Measurements from ENCODE around the gene KCP. TPM values are rescaled to one million over a fixed set of nuclear protein-coding genes. Genes with fewer than 3 reads are reported as not detected.

KCP gene
- total RNA-seq, 1 donor from 2014 or later, result 0.15 TPM

DNA sequence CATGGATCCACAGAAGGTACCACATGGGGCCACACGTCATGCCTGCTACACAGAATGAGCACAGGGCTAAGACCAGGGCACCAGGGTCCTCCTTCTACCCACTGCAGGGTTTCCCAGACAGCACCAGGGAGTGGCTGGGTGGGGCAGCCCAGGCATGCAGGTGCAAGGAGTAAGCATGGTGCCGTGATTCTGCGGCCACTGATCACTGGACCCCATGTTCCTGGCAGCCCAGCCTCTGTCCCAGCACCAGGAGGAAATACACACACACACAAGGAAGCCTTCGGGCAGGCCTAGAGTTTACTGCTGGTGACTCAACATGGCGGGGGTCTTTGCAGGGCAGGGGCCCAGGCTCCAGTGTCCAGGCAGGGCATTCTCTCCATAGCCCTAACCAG lies 33.9 kb downstream of the KCP start:
- ATAC-seq (no peak), DNase-seq (ENCODE audit: low spot score) (no peak)

DNA sequence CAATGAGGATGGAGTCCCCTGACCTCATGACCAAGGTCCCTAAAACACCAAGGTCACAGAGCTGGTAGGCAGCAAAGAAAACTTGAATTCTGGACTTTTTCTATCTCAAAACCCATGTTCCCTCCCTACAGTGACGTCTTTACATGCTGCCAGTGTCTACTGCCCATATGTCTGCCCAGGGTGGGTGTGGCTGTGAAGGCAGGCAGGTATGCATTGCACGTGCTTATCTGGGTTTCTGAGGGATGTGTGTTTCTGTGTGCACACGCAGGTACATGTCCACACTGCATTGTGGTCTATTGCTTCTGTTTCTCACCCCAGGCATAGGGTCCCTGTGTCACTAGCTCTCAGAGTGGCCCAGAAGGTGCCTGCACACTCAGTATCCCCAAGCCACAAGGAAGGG lies 34.4 kb downstream of the KCP start:
- ATAC-seq (no peak), DNase-seq (ENCODE audit: low spot score) (no peak)

DNA sequence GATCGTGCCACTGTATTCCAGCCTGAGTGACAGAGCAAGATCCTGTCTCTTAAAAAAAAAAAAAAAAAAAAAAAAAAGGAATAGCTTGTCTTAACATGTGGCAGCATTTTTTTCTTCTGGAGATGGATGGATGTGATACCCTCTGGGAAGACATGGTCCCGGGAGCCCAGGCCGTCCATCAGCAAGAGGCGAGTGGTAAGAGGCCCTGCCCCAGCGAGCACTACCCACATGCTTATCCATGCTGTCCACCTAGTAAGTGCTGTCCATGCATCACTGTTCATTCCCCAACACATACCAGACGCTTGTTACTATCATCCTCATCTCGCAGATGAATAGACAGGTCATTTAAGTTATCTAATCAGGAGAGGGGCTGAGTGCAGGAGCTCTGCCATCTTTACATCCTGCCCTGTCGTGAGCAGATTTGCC lies 35.0 kb downstream of the KCP start:
- no peak for ATAC-seq

DNA sequence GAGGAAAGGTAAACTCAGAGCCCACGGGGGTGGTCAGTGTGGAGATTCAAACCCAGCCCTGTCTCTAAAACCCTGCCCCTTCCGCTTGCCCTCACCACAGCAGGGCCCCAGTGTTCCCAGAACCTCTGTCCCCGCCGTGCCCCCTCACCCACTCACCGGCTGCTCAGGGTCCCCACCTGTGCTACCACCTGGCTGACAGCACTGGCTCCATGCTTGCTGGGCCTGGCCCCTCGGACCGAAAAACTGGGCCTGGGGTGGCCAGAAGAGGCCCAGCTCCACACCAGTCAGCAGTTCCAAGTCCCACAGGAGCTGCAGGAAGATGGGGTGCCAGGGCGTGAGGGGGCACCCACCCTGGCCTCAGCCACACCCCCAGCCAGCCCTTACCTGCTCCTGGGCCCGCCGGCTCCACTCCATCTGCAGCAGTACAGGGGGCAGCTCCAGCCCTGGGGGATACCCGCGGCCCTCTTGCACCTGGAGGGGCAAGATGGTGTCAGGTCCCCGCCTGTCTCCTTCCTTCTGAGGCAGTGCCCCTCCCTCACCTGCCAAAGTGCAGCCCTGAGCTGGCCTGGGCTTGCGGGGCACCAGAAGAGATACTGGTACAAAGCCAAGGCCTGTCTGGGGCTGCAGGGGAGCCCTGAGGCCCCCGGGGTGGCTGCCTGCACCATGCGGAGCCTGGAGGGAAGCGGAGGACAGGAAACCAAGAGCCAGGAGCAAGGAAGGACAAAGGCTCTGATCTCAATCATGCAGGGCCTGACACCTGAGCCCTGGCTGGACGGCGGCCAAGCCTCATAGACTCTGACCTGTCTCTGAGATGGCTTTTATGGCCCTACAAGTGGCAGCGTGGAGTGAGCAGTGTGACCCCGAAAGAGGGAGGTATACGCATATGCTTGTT lies 36.1 kb downstream of the KCP start:
- DNase-seq (ENCODE audit: low spot score), result no peak
- ATAC-seq, result peak; percentile 73

More for the DNA sequence above, 35.0 kb downstream of the KCP start:
- DNase-seq (ENCODE audit: low spot score), result no peak

DNA sequence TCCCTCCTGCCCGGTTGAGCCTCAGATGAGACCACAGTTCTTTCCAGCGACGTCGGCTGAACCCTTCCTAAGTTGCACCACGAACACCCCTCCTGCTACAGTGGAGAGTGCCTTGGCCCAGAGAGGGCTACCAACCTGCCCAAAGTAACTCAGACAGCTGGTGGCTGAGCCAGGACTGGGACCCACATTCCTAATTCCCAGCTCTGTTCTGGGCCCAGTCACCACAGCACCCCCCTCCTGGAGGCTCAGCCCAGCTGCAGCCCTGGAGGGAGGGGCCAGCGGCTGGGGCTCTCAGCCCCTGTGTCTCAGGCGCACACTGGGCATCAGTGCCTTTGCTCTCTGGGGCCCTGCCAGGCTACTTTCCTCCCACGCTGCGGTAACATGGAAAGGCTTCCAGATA lies 37.3 kb downstream of the KCP start:
- ATAC-seq, result no peak
- no peak for DNase-seq (ENCODE audit: low spot score)

DNA sequence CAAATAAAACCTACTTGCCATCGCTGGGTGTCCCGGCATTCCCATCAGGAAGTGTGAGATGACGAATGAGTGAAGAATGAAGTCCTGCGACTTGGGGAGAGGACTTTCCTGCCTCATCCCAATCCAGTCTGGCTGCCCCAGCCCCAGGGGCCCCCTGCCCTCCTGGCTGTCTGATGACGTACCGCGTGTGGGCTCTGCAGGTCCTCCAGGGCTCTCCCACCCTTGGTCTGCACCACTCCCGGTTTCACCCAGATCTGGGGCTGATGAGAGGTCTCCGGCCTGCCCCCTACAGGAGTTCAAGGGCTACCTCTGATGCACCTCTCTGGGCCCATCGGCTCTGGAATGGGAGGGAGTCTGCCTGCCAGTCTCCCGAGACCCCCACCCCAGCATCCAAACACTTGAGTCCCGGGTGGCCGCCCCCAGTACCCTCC lies 38.1 kb downstream of the KCP start:
- no peak for DNase-seq (ENCODE audit: low spot score)
- no peak for ATAC-seq

DNA sequence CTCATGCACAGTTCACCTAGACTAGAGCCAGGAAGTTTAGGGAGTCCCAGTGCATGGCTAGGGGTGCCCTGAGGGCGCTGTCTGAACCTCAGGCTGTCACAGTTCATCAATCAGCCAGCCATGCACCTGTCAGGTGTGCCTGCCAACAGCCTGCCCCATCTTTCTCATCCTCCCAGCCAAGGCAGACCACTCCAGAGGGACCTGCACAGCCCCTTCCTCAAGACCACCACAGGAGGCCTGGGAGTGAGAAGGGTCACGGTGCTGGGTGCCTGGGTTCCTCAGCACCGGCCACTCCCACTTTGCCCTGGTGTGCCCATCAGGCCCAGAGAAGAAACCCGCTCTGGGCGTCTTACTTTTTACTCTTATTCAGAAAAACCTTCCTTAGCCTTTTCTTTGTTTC lies 39.5 kb downstream of the KCP start:
- ATAC-seq (no peak), DNase-seq (ENCODE audit: low spot score) (no peak)

DNA sequence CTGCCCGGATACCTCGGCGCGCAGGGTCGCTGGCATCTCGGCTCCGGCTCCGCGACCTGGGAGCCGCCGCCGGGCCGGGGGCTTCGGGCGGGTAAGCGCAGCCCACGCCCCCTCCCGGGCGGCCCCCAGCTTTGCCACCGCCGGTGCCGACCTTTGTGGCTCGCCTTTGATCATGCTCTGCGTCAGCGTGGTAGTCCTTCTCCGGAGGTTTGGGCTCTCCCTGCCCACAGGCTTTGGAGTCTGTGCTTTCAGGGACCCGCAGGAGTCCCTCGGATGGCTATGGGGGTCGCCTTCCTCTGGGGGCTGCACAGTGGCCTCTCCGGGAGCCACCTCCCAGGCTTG lies 40.6 kb downstream of the KCP start:
- ATAC-seq (no peak), DNase-seq (ENCODE audit: low spot score) (no peak)

DNA sequence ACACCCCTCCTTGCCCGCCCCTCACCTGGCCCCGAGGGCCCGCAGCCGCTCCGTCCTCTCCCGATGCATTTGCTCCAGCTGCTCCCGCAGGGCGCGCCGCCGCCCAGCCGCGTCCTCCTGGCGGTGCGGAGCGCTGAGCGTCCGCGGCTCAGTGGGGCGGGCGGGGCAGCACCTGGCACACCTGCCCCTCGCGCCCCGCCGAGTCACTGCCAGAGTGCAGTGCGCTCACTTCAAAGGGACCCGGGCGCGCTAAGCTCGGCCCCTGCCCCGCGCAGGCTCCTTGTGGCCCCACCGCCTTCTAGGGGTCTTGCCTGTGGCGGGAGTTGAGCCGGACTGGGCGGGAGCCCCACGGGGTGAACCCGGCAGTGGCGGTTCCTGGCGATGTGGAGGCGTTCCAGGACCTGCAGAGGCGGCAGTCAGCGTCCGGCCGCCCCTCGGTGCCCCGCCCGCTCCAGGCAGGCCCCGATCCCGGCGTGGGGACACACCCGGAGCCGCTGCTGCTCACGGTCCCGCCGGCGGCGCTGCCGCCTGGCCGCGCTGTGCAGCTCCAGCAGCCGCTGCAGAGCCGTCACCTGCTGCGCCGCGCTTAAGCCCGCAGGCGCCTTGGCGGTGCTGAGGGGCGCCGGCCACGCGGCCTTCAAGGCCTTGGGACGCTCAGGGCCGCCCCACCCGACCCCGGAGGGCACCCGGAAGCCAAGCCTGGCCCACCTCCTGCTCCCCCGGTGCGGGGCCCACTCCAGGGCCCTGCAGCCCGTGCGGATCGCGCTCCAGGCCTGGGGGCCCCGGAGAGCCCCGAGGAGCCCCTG lies 41.2 kb downstream of the KCP start:
- no peak for DNase-seq (ENCODE audit: low spot score)

DNA sequence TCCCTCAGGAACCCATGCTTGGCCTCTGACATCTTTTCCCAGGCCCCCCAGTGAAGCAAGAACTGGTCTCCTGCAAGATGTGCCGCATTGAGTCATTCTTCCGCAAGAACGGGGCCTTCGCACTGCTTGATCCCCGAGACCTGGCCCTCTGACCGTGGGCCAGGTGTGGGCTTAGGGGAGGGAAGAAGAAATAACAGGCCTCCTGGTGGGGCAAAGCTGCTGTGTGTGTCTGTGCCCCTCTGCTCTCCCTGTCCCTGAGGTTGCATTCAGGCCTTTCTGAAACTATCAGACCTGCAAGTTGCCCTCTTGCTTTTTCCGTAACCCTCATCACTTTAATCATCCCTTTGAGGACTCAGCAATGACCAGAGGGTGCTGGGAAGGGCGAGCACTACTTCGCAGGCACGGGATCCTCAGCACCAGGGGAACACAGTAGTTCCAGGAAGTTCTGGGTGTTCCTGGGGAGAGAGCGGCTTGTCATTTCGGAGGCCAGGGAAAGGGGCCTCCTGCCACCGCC lies 41.8 kb downstream of the KCP start:
- ATAC-seq (peak; percentile 30), DNase-seq (ENCODE audit: low spot score) (no peak)

More for the DNA sequence above, 41.2 kb downstream of the KCP start:
- peak; percentile 86 for ATAC-seq

DNA sequence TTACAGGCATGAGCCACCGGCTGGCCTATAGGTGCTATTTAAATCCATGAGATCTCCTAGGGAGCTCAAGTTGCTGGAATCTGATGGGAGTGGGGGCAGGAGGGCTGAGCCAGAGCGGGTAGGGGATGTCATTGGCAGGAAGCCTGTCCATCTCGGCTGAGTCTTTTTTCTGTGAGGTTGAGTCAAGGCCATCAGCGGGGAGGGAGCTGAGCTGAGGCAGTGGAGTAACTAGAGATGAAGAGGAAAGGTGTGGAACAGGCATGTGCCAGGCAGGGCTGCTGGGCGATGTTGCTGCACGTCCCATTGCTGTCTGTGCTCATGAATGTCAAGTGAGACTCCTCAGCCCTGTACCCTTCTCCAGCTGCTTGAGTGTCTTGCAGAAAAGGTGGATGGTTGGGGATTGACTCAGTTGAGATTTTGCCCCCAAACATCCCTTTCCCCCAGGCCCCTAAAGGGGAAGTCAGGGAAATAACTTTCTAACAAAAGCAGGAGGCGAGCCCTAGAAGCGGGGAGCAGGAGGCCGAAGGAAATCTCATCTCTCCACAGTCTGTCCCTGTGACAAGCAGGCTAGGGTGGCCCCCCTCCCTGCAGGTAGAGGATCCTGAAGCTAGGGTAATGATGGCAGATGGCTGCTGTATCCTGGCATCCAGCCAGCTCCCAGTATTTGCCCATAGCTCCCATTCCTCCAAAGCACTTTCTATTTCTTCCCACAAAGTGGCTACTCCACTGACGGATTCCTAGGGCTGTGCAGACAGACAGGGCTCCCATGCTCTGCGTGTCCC lies 42.5 kb downstream of the KCP start:
- no peak for DNase-seq (ENCODE audit: low spot score)
- no peak for ATAC-seq

DNA sequence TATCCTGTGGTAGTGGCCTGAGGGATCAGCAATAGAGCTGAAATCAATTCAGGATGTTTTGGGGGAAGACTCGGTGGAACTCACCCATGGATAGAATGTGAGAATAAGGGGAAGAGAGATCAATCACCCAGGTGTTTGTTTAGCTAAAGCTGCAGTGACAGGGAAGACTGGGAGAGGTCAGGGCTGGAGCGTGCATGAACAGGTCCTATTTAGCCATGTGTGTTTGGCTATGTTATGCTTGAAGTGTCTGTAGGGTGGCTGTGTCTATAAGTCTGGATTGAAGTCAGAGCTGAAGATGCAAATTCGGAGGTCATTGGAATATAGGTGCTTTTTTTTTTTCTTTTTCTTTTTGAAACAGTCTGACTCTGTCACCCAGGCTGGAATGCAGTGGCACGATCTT lies 43.3 kb downstream of the KCP start:
- DNase-seq (ENCODE audit: low spot score) (no peak), ATAC-seq (no peak)

DNA sequence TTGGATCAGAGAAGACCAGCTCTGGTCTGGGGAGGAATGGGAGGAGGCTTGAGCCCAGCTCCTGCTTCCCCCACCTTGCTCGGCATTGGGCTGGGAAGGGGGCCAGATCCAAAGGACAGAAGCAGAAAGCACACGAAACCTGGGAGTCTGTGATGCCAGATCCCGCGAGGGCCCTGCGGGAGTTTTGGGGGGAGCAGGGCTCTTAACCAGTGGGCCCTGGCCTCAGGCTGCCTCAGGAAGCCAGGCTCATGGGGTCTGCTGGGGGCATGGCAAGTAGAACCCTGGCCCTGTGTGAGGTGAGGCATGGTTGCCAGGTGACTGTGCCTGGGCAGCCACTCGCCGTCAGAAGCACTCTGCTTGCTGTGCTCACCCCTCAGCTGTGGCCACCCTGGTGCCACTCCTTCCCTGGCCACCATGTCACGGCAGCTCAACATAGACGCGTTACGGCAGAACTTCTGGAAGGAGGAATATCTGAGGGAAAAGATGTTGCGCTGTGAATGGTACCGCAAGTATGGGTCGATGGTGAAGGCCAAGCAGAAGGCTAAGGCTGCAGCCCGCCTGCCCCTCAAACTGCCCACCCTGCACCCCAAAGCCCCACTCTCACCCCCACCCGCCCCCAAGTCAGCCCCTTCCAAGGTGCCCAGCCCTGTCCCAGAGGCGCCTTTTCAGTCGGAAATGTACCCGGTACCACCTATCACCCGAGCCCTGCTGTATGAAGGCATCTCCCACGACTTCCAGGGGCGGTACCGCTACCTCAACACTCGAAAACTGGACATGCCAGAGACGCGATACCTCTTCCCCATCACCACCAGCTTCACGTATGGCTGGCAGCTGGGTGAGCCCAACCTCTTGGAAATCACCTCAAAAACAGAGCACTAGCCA lies 44.3 kb downstream of the KCP start:
- ATAC-seq (no peak), DNase-seq (ENCODE audit: low spot score) (no peak)

DNA sequence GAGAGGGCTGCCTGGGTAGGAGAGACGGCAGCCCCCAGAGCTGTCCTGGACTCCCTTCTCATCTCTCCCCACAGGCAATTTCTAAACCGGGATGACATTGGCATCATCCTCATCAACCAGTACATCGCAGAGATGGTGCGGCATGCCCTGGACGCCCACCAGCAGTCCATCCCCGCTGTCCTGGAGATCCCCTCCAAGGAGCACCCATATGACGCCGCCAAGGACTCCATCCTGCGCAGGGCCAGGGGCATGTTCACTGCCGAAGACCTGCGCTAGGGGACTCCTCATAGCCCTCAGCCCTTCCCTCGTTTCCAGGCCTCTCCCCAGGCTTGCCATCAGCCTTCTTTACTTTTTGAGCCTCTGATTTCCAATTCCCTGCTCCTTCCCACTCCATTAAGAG lies 45.2 kb downstream of the KCP start:
- DNase-seq (ENCODE audit: low spot score), result no peak
- ATAC-seq, result no peak

DNA sequence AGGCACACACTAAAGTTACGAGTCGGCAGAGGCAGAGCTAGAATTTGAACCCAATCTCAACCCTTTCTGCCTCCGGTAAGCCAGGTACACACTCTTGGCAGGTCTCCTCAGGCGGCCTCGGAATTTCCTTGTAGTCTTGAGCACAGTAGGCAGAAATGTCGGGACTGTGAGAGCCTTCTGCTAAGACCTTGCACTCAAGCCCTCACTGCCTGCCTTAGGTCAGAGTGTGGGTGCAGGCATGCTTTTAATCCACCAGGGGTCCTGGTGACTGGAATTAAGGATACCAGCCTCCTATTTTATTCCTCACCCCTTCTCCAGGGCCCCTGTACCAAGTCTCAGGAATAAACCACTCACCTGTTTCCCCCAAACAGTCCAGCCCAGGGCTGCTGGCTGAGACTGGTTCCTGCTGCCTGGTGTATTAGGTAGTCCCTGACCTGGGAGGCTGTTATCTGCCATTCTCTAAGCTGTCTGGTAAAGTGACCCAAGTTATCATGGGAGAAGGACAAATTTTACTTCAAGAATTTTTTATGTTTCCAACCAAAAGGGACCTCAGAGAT lies 47.0 kb downstream of the KCP start:
- ATAC-seq, result peak; percentile 51
- no peak for DNase-seq (ENCODE audit: low spot score)

DNA sequence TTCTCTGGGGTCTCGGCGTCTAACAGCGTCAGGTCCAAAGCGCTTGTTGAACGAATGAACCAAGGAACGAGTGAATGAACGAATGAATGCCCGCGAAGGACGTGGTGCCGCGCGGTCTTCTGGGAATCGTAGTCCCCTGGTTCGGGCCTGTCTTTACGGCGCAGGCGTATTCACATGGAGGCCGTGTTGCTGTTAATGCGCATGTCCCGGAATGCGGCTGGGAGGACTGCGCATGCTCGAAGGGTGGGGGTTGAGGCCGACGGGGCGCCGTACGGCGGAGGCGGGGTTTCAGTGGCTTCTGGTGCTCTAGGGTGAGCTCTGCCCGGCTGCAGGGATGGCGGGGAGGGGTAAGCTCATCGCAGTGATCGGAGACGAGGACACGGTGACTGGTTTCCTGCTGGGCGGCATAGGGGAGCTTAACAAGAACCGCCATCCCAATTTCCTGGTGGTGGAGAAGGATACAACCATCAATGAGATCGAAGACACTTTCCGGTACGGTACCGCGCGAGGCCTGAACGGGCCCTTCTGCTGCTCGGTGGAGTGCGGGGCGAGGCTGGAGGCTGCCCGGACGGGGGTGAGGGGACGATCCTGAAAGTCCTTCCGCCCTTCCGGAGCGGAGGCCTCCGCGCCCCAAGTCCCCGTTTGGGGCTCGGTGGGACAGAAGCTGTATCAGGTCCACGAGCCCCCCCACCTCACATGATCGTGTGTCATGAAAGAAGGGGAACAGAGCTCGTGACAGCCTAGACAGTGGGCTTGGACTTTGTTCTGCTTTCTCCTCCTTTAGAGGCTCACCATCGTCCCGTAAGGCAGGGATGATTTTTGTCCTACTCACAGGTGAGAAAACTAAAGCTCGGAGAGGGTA lies 47.7 kb downstream of the KCP start, which contains the start of gene ATP6V1F:
Gene ATP6V1F, plus strand, starts transcription at position 286 of the 862 bp plus-strand sequence. Its CDS starts 49 bp downstream, at position 335.
- DNase-seq (ENCODE audit: low spot score) (peak; percentile 99), ATAC-seq (peak; percentile 93)

DNA sequence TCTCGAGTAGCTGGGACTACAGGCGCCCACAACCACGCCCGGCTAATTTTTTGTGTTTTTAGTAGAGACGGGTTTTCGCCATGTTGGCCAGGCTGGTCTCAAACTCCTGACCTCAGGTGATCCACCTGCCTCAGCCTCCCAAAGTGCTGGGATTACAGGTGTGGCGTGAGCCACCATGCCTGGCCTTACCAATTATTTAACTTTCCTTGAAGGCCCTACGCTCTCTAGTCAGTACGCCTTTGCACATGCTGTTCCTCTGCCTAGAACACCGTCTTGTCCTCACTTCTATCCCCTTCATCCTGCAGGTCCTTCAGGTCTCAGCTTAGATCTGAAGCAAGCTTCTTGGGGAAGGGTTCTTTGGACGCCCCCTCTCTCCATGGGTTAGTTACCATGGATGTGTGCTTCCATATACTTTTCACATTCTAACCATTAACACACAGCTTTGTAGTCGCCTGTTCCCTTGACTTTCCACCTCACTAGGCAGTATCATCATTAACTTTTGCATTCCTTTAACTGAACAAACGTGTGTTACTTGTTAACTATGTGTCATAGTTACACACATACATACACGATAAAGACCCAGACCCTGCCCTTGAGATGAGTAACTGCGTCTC lies 48.4 kb downstream of the KCP start:
- DNase-seq (ENCODE audit: low spot score) (no peak), ATAC-seq (no peak)
